Parathyroid adenoma (tissue), 2 donors: ENCODE results near the gene ZNF618.

Experiments
- H2AFZ ChIP-seq: fragments of 300-600 bp; sonication (generic); one replicate; pipeline ENCODE4 v1.7.0; 2017; ENCODE audit warnings: antibody characterized with exemption, mild to moderate bottlenecking
- H3K27ac ChIP-seq: fragments of 300-600 bp; sonication (generic); one replicate; pipeline ENCODE4 v1.7.0; 2017
- H3K27me3 ChIP-seq: fragments of 300-600 bp; sonication (generic); one replicate; pipeline ENCODE4 v1.7.0; 2017; ENCODE audit warnings: low read length; ENCODE audit not compliant: control insufficient read depth, insufficient read depth
- H3K36me3 ChIP-seq: fragments of 300-600 bp; sonication (generic); one replicate; pipeline ENCODE4 v1.7.0; 2017; ENCODE audit warnings: low read length; ENCODE audit not compliant: control insufficient read depth, insufficient read depth
- H3K4me1 ChIP-seq: fragments of 300-600 bp; sonication (generic); one replicate; pipeline ENCODE4 v1.7.0; 2017; ENCODE audit warnings: control low read depth
- H3K4me2 ChIP-seq: fragments of 300-600 bp; sonication (generic); one replicate; pipeline ENCODE4 v1.7.0; 2017; ENCODE audit warnings: low read length
- H3K4me3 ChIP-seq: fragments of 300-600 bp; sonication (generic); one replicate; pipeline ENCODE4 v1.7.0; 2017; ENCODE audit warnings: low read depth, low read length
- H3K79me2 ChIP-seq: fragments of 300-600 bp; sonication (generic); one replicate; pipeline ENCODE4 v1.7.0; 2017; ENCODE audit warnings: control low read depth
- H3K9ac ChIP-seq: fragments of 300-600 bp; sonication (generic); one replicate; pipeline ENCODE4 v1.7.0; 2017; ENCODE audit warnings: mild to moderate bottlenecking
- H3K9me3 ChIP-seq: fragments of 300-600 bp; sonication (generic); one replicate; pipeline ENCODE4 v1.7.0; 2017; ENCODE audit warnings: low read length; ENCODE audit not compliant: control insufficient read depth
- TF ChIP-seq, protein P1 (sequence below): fragments of 300-600 bp; sonication (generic); IDR thresholded peaks from one replicate; pipeline ENCODE4 v1.7.0; 2017; ENCODE audit warnings: antibody characterized with exemption, mild to moderate bottlenecking
- donor health status: primary hyperparathyroidism.

The ZNF618 gene

DNA sequence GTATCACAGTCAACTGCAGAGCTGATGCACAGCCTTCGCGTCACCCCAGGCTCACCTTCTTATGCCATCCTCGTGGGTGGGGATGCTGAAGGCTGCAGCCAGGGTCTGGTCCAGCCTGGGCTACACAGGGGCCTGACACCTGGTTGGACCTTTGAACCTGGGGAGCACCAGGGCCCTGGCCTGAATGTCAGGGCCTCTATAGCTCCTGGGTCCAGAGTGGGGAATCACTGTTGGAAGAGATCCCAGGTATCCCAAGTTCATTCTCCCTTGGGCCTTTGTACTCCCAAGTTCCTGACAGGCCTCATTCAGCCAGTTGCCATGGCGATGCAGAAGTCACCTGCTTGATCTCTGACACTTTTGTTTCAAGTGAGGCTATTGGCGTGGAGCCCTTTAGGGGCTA, 43.8 kb downstream of the ZNF618 start:
- Histone ChIP-seq H3K9ac (no peak overlapping the region), H3K36me3 (no peaks in the 10 kb centered on the region), H3K27ac (no peak overlapping the region), H3K4me2 (no peak overlapping the region), H2AFZ (no peak overlapping the region), H3K9me3 (no peaks in the 10 kb centered on the region), H3K4me1 (no peaks in the 10 kb centered on the region), H3K27me3 (no peaks in the 10 kb centered on the region), H3K79me2 (no peaks in the 10 kb centered on the region), H3K4me3 (no peak overlapping the region)
- TF ChIP-seq, protein P1, sequence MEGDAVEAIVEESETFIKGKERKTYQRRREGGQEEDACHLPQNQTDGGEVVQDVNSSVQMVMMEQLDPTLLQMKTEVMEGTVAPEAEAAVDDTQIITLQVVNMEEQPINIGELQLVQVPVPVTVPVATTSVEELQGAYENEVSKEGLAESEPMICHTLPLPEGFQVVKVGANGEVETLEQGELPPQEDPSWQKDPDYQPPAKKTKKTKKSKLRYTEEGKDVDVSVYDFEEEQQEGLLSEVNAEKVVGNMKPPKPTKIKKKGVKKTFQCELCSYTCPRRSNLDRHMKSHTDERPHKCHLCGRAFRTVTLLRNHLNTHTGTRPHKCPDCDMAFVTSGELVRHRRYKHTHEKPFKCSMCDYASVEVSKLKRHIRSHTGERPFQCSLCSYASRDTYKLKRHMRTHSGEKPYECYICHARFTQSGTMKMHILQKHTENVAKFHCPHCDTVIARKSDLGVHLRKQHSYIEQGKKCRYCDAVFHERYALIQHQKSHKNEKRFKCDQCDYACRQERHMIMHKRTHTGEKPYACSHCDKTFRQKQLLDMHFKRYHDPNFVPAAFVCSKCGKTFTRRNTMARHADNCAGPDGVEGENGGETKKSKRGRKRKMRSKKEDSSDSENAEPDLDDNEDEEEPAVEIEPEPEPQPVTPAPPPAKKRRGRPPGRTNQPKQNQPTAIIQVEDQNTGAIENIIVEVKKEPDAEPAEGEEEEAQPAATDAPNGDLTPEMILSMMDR, result no peak

DNA sequence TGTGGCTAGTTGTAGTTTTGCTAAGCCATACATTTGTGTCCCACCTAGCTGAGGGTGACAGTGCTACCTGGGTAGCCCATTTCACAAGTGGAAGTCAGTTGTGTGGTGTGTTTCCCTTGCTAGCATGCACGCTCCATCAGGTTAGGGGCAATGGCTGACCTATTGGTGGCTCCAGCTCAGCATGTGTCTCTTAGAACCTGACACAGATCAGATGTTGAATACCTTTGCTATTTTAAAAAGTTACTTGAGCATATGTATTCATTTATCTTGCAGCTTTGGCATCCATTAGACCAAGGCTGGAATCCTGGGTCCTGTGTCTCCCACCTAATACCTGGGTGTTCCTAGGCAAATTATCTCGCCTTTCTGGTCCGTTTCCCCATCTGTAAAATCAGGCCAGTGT, 44.8 kb downstream of the ZNF618 start:
- no peaks in the 10 kb centered on the region for H3K9me3 ChIP-seq
- no peak overlapping the region for H2AFZ ChIP-seq
- no peaks in the 10 kb centered on the region for H3K27me3 ChIP-seq
- H3K36me3 ChIP-seq, result no peaks in the 10 kb centered on the region
- no peak overlapping the region for H3K4me2 ChIP-seq
- TF ChIP-seq, protein P1, result no peak
- H3K4me1 ChIP-seq, result no peaks in the 10 kb centered on the region
- no peak overlapping the region for H3K9ac ChIP-seq
- no peak overlapping the region for H3K27ac ChIP-seq
- H3K4me3 ChIP-seq, result no peak overlapping the region
- H3K79me2 ChIP-seq, result no peaks in the 10 kb centered on the region

DNA sequence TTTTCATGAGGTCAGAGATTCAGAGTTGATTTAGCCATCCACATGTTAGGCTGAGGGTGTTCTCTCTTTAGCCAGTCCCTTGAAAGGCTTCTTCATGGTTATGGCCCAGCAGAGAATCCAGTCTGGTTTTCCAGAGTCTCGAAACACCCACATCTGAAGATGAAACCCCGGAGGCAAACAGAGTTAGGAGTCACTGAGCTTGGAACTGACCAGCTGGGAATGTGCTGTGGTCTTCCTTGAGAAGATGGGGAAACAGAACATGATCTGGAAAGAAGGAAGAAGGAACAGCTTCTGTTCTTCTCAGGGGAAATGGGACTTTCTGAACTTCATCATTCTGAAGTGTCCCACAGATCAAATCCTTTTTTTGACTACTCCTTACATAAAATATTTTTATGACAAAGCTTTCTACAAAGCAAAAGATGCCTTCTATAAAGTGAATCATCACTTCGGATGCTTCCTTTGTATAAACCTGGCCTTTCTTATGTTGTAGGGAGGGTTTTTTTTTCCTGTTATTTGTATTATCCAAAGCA, 45.4 kb downstream of the ZNF618 start:
- Histone ChIP-seq H3K27ac (no peak overlapping the region), H3K36me3 (no peaks in the 10 kb centered on the region), H3K79me2 (no peaks in the 10 kb centered on the region), H3K27me3 (no peaks in the 10 kb centered on the region), H3K9me3 (no peaks in the 10 kb centered on the region), H3K4me3 (no peak overlapping the region), H3K4me1 (no peaks in the 10 kb centered on the region), H3K4me2 (no peak overlapping the region), H2AFZ (no peak overlapping the region), H3K9ac (no peak overlapping the region)
- TF ChIP-seq, protein P1, result no peak

DNA sequence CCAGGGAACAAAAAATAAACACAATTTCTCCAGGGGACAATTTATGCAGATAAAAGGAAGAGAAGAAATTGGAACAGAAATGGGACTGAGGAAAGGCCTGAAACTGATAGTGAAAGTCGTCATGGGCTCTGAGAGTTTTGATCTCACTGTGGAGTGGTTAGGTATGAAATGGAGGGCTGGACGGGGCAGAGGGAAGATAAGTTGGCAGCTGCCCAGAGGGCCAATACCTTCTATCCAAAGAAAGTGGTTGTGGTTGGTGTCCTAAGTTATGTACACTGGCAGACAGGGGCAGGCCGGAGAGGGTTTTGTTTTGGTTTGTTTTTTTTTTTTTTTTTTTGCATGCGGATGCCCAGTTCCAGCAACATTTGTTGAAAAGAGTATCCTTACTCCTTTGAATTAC, 46.1 kb downstream of the ZNF618 start:
- H3K4me3 ChIP-seq, result no peak overlapping the region
- no peaks in the 10 kb centered on the region for H3K4me1 ChIP-seq
- H3K36me3 ChIP-seq, result no peaks in the 10 kb centered on the region
- H3K9me3 ChIP-seq, result no peaks in the 10 kb centered on the region
- peaks cover 5% of the 10 kb centered on the region for H3K79me2 ChIP-seq
- H3K4me2 ChIP-seq, result no peak overlapping the region
- no peak overlapping the region for H3K27ac ChIP-seq
- TF ChIP-seq, protein P1, result no peak
- H3K9ac ChIP-seq, result no peak overlapping the region
- no peaks in the 10 kb centered on the region for H3K27me3 ChIP-seq
- no peak overlapping the region for H2AFZ ChIP-seq

DNA sequence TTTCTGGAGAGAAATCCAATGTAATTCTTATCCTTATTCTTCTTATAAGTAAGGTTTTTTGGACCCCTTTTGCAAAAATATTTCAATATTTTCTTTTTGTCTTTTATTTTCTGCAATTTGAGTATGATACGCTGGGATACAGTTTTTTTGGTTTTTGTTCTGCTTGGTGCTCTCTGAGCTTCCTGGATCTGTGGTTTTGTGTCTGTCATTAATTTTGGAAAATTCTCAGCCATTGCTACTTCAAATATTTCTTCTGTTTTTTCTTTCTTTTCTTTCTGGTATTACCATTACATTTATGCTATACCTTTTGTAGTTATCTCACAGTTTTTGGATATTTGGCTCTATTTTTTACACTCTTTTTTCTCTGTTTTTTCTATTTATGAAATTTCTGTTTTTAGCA, 50.1 kb downstream of the ZNF618 start:
- Histone ChIP-seq H3K27me3 (no peaks in the 10 kb centered on the region), H3K27ac (no peak overlapping the region), H2AFZ (no peak overlapping the region), H3K4me2 (no peak overlapping the region), H3K36me3 (no peaks in the 10 kb centered on the region), H3K9ac (no peak overlapping the region), H3K9me3 (no peaks in the 10 kb centered on the region), H3K4me3 (no peak overlapping the region), H3K4me1 (no peaks in the 10 kb centered on the region), H3K79me2 (peaks cover 17% of the 10 kb centered on the region)
- TF ChIP-seq, protein P1, result no peak
